ENCODE data around the gene SNX1. TPM values are rescaled to one million over a fixed set of nuclear protein-coding genes. Genes with fewer than 3 reads are reported as not detected.

Gene SNX1
- total and polyA plus RNA-seq, 2 of the 13 experiments (the other 11 are each of a cell fraction or from before 2014, with no cell fraction given), result 29.3 to 60.1 TPM

- no peak for TF ChIP-seq PCBP2 (optimal IDR thresholded peaks at IDR 0.05; ENCODE audit: low read depth, low read length, poor library complexity, severe bottlenecking)
- TF ChIP-seq MAX (IDR thresholded peaks at IDR 0.05), result peak; percentile 56; the same call in 1 of the 2 replicates
- TF ChIP-seq RORA (CRISPR knock-in tag; IDR thresholded peaks at IDR 0.05), result no peak
- no peak for TF ChIP-seq NR0B2 (CRISPR knock-in tag; IDR thresholded peaks at IDR 0.05)
- 0 out of 2 replicates have a peak, but pooled peaks have one; percentile 30 for TF ChIP-seq MED1 (CRISPR knock-in tag; IDR thresholded peaks at IDR 0.05)
- no peak for TF ChIP-seq KLF9 (CRISPR knock-in tag; IDR thresholded peaks at IDR 0.05; ENCODE audit: low read depth)
- peak; percentile 87 for TF ChIP-seq TFE3 (CRISPR knock-in tag; IDR thresholded peaks at IDR 0.05)
- TF ChIP-seq ZNF484 (CRISPR knock-in tag; IDR thresholded peaks at IDR 0.05; ENCODE audit: borderline replicate concordance, low read depth), result no peak
- TF ChIP-seq SAP130 (CRISPR knock-in tag; IDR thresholded peaks at IDR 0.05; ENCODE audit: low read depth), result peak; percentile 56
- 0 out of 2 replicates have a peak, but pooled peaks have one; percentile 43 for TF ChIP-seq ZNF598 (CRISPR knock-in tag; IDR thresholded peaks at IDR 0.05; ENCODE audit: borderline replicate concordance)
- TF ChIP-seq BRCA1 (CRISPR knock-in tag; IDR thresholded peaks at IDR 0.05), result no peak
- TF ChIP-seq NFIC (IDR thresholded peaks at IDR 0.05; ENCODE audit: low read length), result no peak
- TF ChIP-seq ZNF687 (CRISPR knock-in tag; IDR thresholded peaks at IDR 0.05), result no peak
- TF ChIP-seq ZSCAN9 (CRISPR knock-in tag; IDR thresholded peaks at IDR 0.05; ENCODE audit: borderline replicate concordance), result 0 out of 2 replicates have a peak, but pooled peaks have one; percentile 43
- TF ChIP-seq PPARG (CRISPR knock-in tag; conservative IDR thresholded peaks at IDR 0.05), result no peak
- TF ChIP-seq ARID5B (CRISPR knock-in tag; IDR thresholded peaks at IDR 0.05), result peak; percentile 76
- no peak for TF ChIP-seq ZNF616 (CRISPR knock-in tag; IDR thresholded peaks at IDR 0.05; ENCODE audit: low read depth)
- no peak for TF ChIP-seq ZNF326 (CRISPR knock-in tag; IDR thresholded peaks at IDR 0.05; ENCODE audit: borderline replicate concordance)
Measured at GRCh38 chr15:64070965-64071851, 24.6 kb upstream of the SNX1 start (continued).

All from HepG2 (cell line).